ENCODE data around the gene KAT8.
A peak's percentile ranks its signal among the peaks of the same experiment; 100 is the strongest.

KAT8 gene

DNA sequence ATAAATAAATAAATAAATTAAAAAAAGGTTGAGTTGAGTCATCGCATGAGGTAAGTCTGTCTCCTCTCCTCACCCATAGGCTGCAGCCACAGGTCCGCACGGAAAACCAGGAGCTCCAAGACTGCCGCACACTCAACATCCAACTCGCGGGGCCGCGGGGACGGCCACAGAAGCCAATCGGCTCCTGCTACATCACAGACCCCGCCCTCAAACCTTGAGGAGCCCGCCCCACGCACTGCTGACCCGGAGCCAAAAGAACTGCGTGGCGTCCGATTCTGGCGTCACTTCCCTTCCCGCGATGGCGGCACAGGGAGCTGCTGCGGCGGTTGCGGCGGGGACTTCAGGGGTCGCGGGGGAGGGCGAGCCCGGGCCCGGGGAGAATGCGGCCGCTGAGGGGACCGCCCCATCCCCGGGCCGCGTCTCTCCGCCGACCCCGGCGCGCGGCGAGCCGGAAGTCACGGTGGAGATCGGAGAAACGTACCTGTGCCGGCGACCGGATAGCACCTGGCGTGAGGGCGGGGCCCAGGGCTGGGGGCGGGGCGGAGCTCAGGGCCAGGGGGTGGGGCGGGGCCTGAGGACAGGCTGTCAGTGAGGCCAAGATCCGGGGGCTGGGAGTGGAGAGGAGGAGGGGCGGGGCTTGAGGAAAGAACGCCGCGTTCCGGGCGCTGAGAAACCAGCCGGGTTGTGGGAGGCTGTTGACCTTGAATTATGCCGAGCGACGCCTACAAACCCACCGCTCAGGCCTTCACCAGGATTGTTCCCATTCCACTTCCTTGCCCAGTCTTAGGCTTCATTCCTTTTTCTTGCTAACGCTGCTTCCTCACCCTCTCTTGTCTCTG, at the start of gene KAT8:
TSS of gene KAT8 (plus strand) at position 281 of the 839 bp plus-strand sequence. CDS start at position 299, 18 bp downstream.
- DNase-seq: peak; percentile 98

DNA sequence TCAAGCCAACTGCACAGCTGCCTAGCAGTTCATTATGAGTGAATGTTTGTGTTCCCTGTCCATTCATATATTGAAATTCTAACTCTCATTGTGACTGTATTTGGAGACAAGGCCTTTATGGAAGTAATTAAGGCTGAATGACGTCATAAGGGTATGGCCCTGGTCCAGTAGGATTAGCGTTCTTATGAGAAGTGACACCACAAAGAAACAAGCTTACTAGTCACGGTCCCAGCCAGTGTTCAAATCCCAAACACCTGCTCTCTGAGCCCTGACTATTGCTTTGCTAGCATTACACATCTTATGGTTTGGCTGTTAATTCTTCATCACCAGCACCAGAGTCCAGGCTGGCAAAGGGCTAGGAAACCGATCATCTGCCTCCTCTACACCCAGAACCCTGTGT, 45.6 kb upstream of the KAT8 start:
- DNase-seq: no peak

DNA sequence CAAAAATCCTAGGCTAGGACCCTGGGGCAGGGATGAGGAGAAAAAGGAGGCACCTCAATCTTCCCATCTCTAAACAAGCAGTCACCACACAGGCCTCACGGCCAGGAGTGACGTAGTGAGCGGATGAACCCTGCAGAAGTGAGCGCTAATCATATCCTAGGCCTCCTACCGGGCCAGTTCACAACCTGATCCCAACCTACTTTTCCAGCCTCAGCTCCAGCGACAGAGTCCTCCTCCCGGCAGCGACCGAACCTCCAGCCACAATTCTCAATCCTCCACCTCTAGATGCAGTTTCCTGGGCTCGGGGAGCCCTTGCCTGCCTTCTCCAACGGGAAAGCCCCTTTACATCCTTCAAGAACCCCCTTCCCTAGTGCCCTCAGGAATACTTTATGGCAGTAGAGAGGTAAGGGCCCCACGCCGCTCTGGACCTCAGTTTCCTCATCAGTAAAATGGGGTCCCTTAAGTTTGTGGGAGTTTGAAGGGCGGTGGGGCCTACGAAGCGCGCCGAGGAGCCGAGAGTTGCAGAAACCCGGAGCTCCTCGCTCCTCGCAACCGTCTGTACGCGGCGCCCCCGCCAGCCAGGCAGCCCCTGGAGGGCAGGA, 44.8 kb upstream of the KAT8 start:
- peak; percentile 37 for DNase-seq

GRCh38 chr16:31073142-31073969, 44.1 kb upstream of the KAT8 start:
- DNase-seq: peak; percentile 87

- DNase-seq: peak; percentile 98
These were observed 43.3 kb upstream of the KAT8 start, which contains the start of the genes ZNF646 and ZNF668 for GRCh38 chr16:31073970-31074813. ZNF646 (plus strand) TSS chr16:31074422; CDS start chr16:31076325, 1,903 bp downstream. ZNF668 (minus strand) TSS chr16:31074240; CDS start chr16:31064459, 9,781 bp downstream.

DNA sequence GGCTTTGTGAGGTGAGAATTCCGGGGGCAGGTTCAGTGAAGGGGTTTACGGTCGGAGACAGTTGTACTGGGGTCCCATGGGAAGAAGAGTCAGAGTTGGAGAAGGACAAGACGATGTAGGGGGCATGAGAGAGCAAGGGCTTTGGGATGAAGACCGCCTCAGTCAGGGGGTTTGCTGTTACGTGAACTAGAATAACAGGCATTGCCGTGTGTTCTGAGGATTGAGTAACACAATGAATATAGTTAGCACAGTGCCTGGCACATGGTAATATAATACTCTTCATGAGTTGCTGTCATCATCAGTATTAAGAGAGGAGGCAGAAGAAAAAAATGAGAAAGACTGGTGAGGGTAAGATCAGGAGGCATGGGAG, 42.7 kb upstream of the KAT8 start:
- DNase-seq: no peak

GRCh38 chr16:31076319-31076718, 41.1 kb upstream of the KAT8 start:
- DNase-seq: no peak

- DNase-seq: no peak
These were observed 40.4 kb upstream of the KAT8 start for GRCh38 chr16:31077024-31077423.

GRCh38 chr16:31077592-31078396, 39.7 kb upstream of the KAT8 start:
- no peak for DNase-seq

DNA sequence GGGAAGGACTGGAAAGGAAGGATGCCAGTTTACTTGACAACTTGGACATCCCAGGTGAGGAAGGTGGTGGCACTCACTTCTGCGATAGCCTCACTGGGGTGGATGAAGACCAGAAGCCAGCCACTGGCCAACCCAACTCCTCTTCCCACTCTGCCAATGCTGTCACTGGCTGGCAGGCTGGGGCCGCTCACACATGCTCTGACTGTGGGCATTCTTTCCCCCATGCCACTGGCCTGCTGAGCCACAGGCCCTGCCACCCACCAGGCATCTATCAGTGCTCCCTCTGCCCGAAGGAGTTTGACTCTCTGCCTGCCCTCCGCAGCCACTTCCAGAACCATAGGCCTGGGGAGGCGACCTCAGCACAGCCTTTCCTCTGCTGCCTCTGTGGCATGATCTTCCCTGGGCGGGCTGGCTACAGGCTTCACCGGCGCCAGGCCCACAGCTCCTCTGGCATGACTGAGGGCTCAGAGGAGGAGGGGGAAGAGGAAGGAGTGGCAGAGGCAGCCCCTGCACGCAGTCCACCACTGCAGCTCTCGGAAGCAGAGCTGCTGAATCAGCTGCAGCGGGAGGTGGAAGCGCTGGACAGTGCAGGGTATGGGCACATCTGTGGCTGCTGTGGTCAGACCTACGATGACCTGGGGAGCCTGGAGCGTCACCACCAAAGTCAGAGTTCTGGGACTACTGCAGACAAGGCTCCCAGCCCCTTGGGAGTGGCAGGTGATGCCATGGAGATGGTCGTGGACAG, 38.7 kb upstream of the KAT8 start:
- no peak for DNase-seq

- no peak for DNase-seq
These were observed 38.0 kb upstream of the KAT8 start for GRCh38 chr16:31079342-31079944.

DNA sequence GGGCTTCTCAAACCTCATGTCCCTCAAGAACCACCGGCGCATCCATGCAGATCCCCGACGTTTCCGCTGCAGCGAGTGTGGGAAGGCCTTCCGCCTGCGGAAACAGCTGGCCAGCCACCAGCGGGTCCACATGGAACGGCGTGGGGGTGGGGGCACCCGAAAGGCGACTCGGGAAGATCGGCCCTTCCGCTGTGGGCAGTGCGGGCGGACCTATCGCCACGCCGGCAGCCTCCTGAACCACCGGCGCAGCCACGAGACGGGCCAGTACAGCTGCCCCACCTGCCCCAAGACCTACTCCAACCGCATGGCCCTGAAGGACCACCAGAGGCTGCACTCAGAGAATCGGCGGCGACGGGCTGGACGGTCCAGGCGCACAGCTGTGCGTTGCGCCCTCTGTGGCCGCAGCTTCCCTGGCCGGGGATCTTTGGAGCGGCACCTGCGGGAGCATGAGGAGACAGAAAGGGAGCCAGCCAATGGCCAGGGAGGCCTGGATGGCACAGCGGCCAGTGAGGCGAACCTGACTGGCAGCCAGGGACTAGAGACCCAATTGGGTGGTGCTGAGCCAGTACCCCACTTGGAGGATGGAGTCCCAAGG, 37.3 kb upstream of the KAT8 start:
- DNase-seq: no peak

DNA sequence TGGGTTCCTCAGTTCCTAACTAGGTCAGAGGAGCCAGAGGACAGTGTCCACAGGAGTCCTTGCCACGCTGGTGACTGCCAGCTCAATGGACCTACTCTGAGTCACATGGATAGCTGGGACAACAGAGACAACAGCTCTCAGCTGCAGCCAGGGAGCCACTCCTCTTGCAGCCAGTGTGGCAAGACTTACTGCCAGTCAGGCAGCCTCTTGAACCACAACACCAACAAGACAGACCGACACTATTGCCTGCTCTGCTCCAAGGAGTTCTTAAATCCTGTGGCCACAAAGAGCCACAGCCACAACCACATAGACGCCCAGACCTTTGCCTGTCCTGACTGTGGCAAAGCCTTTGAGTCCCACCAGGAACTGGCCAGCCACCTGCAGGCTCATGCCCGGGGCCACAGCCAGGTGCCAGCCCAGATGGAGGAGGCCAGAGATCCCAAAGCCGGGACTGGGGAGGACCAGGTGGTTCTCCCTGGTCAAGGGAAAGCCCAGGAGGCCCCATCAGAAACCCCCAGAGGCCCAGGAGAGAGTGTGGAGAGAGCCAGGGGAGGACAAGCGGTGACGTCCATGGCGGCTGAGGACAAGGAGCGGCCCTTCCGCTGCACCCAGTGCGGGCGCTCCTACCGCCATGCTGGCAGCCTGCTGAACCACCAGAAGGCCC, 36.6 kb upstream of the KAT8 start:
- no peak for DNase-seq

DNA sequence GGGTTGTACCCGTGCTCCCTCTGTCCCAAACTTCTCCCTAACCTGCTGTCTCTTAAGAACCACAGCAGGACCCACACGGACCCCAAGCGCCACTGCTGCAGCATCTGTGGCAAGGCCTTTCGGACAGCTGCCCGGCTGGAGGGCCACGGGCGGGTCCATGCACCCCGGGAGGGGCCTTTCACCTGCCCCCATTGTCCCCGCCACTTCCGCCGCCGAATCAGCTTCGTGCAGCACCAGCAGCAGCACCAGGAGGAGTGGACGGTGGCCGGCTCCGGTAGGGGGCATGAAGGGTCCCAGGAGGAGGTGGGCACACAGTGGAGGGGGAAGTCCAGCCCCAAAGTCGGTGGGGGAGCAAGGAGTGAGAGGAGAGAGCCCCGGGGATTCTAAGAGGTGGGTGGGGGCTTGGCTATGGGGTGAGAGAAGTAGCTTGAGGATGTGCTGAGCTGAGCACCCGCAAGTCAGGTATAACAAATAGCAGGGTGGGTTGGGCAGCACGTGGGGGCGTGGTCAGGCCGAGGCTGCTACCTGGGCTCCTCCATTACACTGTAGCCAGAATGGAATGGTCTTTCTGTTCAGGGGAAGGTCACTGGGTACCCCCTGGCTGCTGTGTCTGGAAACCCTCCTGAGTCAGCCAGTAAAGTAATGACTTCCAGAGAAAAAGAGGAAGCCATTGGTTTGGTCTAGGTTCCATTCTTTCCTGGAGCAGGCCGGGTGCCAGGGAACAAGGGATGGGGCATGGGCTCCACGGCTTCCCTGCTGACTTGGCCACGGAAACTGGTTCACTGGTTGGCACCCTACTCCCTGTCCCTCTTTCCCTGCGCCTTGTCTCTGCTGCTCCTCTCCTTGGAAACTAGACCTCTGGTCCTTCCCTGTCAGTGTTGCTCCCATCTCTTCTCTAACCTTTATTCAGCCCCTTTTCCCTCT, 35.8 kb upstream of the KAT8 start:
- DNase-seq: no peak

DNA sequence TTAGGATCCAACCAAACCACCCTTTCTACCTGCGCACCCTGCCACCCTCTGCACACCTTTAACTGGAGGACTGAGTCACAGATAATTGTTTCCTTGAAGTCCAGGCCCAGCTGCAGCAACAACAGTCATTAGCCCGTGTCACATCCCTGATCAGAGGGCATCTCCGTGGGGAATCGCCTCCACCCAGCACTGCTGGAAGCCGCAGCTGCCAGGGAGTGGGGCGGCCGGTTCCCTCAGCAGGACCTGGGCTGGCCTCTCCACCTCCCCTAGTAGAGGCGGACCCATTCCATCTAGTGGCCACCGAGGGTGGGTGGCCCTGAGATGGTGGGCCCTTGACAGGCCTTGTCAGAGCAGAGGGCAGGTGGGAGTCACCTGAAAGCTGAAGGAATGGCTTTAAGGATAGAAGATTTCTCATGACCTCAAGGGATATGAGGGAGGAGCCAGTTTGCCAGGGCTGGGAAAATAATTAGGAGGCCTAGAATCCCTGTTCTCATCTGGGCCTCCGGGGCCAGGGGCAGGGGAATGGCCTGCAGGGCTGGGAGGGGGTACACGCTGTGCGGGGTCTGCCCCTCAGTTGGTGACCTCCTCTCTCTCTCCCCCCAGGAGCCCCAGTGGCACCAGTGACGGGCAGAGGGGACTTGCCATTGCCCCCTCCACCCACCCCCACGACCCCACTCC, 35.0 kb upstream of the KAT8 start:
- DNase-seq: no peak

GRCh38 chr16:31083081-31083480, 34.4 kb upstream of the KAT8 start:
- no peak for DNase-seq

- DNase-seq: no peak
These were observed 33.9 kb upstream of the KAT8 start for GRCh38 chr16:31083556-31083955.

- DNase-seq: no peak
These were observed 33.5 kb upstream of the KAT8 start for GRCh38 chr16:31083981-31084380.

Measured in CD4-positive, alpha-beta T cell treated with Interleukin-10 for 1 hour (primary cell).